HEK293 (cell line): Measurements from ENCODE around the gene CD69.

Experiments
- CTCF ChIA-PET: fragments of 350-600 bp; formaldehyde crosslinking; extraction: SDS; loops from one replicate; lab custom pipeline; 2021; ENCODE audit warnings: antibody characterized with exemption; lab: Yijun Ruan, JAX
- POLR2A ChIA-PET: fragments of 300-600 bp; formaldehyde crosslinking; extraction: SDS; loops from one replicate; lab custom pipeline; 2020; ENCODE audit warnings: antibody characterized with exemption, inconsistent platforms; lab: Yijun Ruan, JAX
- H3K27ac ChIP-seq: fragments of 200-500 bp; sonication (Bioruptor generic); 2 replicates; pipeline ENCODE4 v1.5.1; 2014; ENCODE audit warnings: low read depth, low read length, control low read depth, inconsistent platforms; ENCODE audit errors: extremely low read depth
- H3K36me3 ChIP-seq, 2 experiments: fragments of 200-500 bp in 1 of 2; sonication (Bioruptor generic) in 1 of 2; 1 replicate in 1 of 2; 2 replicates in 1 of 2; pipeline ENCODE4 v1.5.1; 2014 to 2017; ENCODE audit warnings: inconsistent platforms in 2 of 2, low read length in 2 of 2; ENCODE audit not compliant: control insufficient read depth in 2 of 2, insufficient read depth in 1 of 2
- H3K4me1 ChIP-seq: fragments of 200-500 bp; sonication (Bioruptor generic); 2 replicates; pipeline ENCODE4 v1.5.1; 2014; ENCODE audit warnings: mild to moderate bottlenecking, low read length, inconsistent platforms; ENCODE audit not compliant: control insufficient read depth, insufficient read depth
- H3K4me3 ChIP-seq: 2 replicates; pipeline ENCODE4 v1.5.1; 2011; ENCODE audit warnings: low read depth, mild to moderate bottlenecking, control low read depth, low read length, moderate library complexity
- H3K9me3 ChIP-seq: fragments of 200-500 bp; sonication (Bioruptor generic); 2 replicates; pipeline ENCODE4 v1.5.1; 2014; ENCODE audit warnings: low read depth, low read length, inconsistent platforms; ENCODE audit not compliant: control insufficient read depth, insufficient read depth
- GLIS2 ChIP-seq: fragments of 450-650 bp; formaldehyde crosslinking; IDR thresholded peaks from 2 replicates; pipeline ENCODE4 v1.5.1; 2016; ENCODE audit warnings: missing biosample characterization, missing genetic modification characterization
- SP2 ChIP-seq: fragments of 450-650 bp; formaldehyde crosslinking; IDR thresholded peaks from 2 replicates; pipeline ENCODE4 v1.5.1; 2016; ENCODE audit warnings: missing biosample characterization, missing genetic modification characterization
- ZBTB10 ChIP-seq: fragments of 450-650 bp; formaldehyde crosslinking; IDR thresholded peaks from 2 replicates; pipeline ENCODE4 v1.5.1; 2016; ENCODE audit warnings: missing biosample characterization, missing genetic modification characterization
- ZEB2 ChIP-seq: fragments of 450-650 bp; formaldehyde crosslinking; IDR thresholded peaks from 2 replicates; pipeline ENCODE4 v1.5.1; 2016; ENCODE audit warnings: missing biosample characterization, missing genetic modification characterization
- ZNF132 ChIP-seq: fragments of 450-650 bp; formaldehyde crosslinking; IDR thresholded peaks from 2 replicates; pipeline ENCODE4 v1.5.1; 2017; ENCODE audit warnings: missing biosample characterization, missing genetic modification characterization, borderline replicate concordance
- ZNF140 ChIP-seq: fragments of 450-650 bp; formaldehyde crosslinking; IDR thresholded peaks from 2 replicates; pipeline ENCODE4 v1.5.1; 2016; ENCODE audit warnings: missing biosample characterization, missing genetic modification characterization
- ZNF24 ChIP-seq: fragments of 450-650 bp; formaldehyde crosslinking; IDR thresholded peaks from 2 replicates; pipeline ENCODE4 v1.5.1; 2016; ENCODE audit warnings: missing biosample characterization, missing genetic modification characterization
- ZNF292 ChIP-seq: fragments of 450-650 bp; formaldehyde crosslinking; IDR thresholded peaks from 2 replicates; pipeline ENCODE4 v1.5.1; 2016; ENCODE audit warnings: low read depth, missing biosample characterization, missing genetic modification characterization, borderline replicate concordance
- ZNF354C ChIP-seq: fragments of 450-650 bp; formaldehyde crosslinking; IDR thresholded peaks from 2 replicates; pipeline ENCODE4 v1.5.1; 2016; ENCODE audit warnings: missing biosample characterization, missing genetic modification characterization, low read depth, borderline replicate concordance
- ZNF398 ChIP-seq: fragments of 450-650 bp; formaldehyde crosslinking; IDR thresholded peaks from 2 replicates; pipeline ENCODE4 v1.5.1; 2017; ENCODE audit warnings: missing biosample characterization, missing genetic modification characterization
- ZNF549 ChIP-seq: fragments of 450-650 bp; IDR thresholded peaks from 2 replicates; pipeline ENCODE4 v1.5.1; 2018; ENCODE audit warnings: missing biosample characterization, missing genetic modification characterization, mild to moderate bottlenecking, inconsistent platforms, moderate library complexity
- ZNF561 ChIP-seq: fragments of 450-650 bp; IDR thresholded peaks from 2 replicates; pipeline ENCODE4 v1.5.1; 2018; ENCODE audit warnings: missing biosample characterization, missing genetic modification characterization, borderline replicate concordance
- ZNF707 ChIP-seq: fragments of 450-650 bp; formaldehyde crosslinking; IDR thresholded peaks from 2 replicates; pipeline ENCODE4 v1.5.1; 2016; ENCODE audit warnings: missing biosample characterization, missing genetic modification characterization
- ZNF785 ChIP-seq: fragments of 450-650 bp; formaldehyde crosslinking; IDR thresholded peaks from 2 replicates; pipeline ENCODE4 v1.5.1; 2016; ENCODE audit warnings: missing biosample characterization, missing genetic modification characterization
- ZXDB ChIP-seq: fragments of 450-650 bp; formaldehyde crosslinking; IDR thresholded peaks from 2 replicates; pipeline ENCODE4 v1.5.1; 2016; ENCODE audit warnings: missing biosample characterization, missing genetic modification characterization
- TF ChIP-seq, protein P1 (sequence below): fragments of 450-650 bp; formaldehyde crosslinking; IDR thresholded peaks from 2 replicates; pipeline ENCODE4 v1.5.1; 2017; ENCODE audit warnings: missing biosample characterization, missing genetic modification characterization

The CD69 gene

GRCh38 chr12:9735601-9736000 is 25.1 kb downstream of the CD69 start:
- Histone ChIP-seq H3K9me3 (no peaks in the 10 kb centered on the region), H3K27ac (no peak overlapping the region), H3K4me3 (no peak overlapping the region), H3K36me3 (no peaks in the 10 kb centered on the region), H3K4me1 (no peaks in the 10 kb centered on the region)
- ChIA-PET CTCF (interaction anchor here (0.7 kb wide), 1 partner anchor 35 kb away, joined by 5 read pairs; no protein-coding TSS in a partner anchor), POLR2A (no interaction called here)
- TF ChIP-seq ZNF292 (tag by site-specific recombination) (no peak), ZNF354C (tag by site-specific recombination) (no peak), ZNF549 (tag by site-specific recombination) (no peak), ZNF140 (tag by site-specific recombination) (no peak), ZBTB10 (tag by site-specific recombination) (no peak), SP2 (tag by site-specific recombination) (no peak), ZNF24 (tag by site-specific recombination) (no peak), ZNF398 (tag by site-specific recombination) (no peak), ZNF561 (tag by site-specific recombination) (no peak), GLIS2 (tag by site-specific recombination) (no peak), ZNF785 (tag by site-specific recombination) (no peak), ZNF707 (tag by site-specific recombination) (no peak)

GRCh38 chr12:9732921-9733461 is 27.7 kb downstream of the CD69 start, which contains the start of gene CLECL1:
TSS of gene CLECL1 (minus strand) at chr12:9733097.
- POLR2A ChIA-PET = no interaction called here
- CTCF ChIA-PET = interaction anchor here (0.9 to 1.1 kb wide), 2 partner anchors 10 to 17 kb away, joined by 4 read pairs; no protein-coding TSS in a partner anchor
- Histone ChIP-seq H3K9me3 (no peaks in the 10 kb centered on the region), H3K4me3 (no peak within 1 kb of the TSS)
- TF ChIP-seq ZNF132 (no peak), ZEB2 (tag by site-specific recombination) (no peak), ZXDB (tag by site-specific recombination) (no peak)
- TF ChIP-seq, protein P1, sequence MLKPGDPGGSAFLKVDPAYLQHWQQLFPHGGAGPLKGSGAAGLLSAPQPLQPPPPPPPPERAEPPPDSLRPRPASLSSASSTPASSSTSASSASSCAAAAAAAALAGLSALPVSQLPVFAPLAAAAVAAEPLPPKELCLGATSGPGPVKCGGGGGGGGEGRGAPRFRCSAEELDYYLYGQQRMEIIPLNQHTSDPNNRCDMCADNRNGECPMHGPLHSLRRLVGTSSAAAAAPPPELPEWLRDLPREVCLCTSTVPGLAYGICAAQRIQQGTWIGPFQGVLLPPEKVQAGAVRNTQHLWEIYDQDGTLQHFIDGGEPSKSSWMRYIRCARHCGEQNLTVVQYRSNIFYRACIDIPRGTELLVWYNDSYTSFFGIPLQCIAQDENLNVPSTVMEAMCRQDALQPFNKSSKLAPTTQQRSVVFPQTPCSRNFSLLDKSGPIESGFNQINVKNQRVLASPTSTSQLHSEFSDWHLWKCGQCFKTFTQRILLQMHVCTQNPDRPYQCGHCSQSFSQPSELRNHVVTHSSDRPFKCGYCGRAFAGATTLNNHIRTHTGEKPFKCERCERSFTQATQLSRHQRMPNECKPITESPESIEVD (tag by site-specific recombination) = no peak
- TF ChIP-seq, all 188 proteins: peak for 0
- H3K36me3 ChIP-seq = no peaks in the 10 kb centered on the region
- H3K4me1 ChIP-seq = no peaks in the 10 kb centered on the region
- no peak within 1 kb of the TSS for H3K27ac ChIP-seq
